HepG2 (cell line): ENCODE measurements around the gene SMC6. TPM values are rescaled to one million over a fixed set of nuclear protein-coding genes. Genes with fewer than 3 reads are reported as not detected.

Source experiments
- EHMT2 ChIP-seq: fragments of 200-600 bp; sonication (generic); IDR thresholded peaks from 2 replicates; pipeline ENCODE4 v1.7.0; 2017; ENCODE audit warnings: antibody characterized with exemption, low read depth, low read length, borderline replicate concordance
- HES4 ChIP-seq: sonication (generic); formaldehyde crosslinking; IDR thresholded peaks from 2 replicates; pipeline ENCODE4 v1.9.0; 2021; ENCODE audit warnings: mild to moderate bottlenecking, missing genetic modification reagents, borderline replicate concordance
- MZF1 ChIP-seq: sonication (generic); formaldehyde crosslinking; IDR thresholded peaks from 2 replicates; pipeline ENCODE4 v1.8.1; 2023; ENCODE audit warnings: mild to moderate bottlenecking, missing genetic modification reagents, borderline replicate concordance
- RBM22 ChIP-seq: fragments of 200-400 bp; formaldehyde crosslinking; optimal IDR thresholded peaks from 2 replicates; pipeline ENCODE3; 2017; ENCODE audit warnings: mild to moderate bottlenecking, low read length, moderate library complexity
- TCF12 ChIP-seq, 2 experiments: fragments of 450-650 bp in 1 of 2; sonication (generic) in 1 of 2; formaldehyde crosslinking in 1 of 2; IDR thresholded peaks; 2 replicates each; pipeline versions ENCODE4 v1.6.1 to v1.8.0; 2017 to 2022; ENCODE audit warnings: antibody characterized with exemption in 1 of 2, mild to moderate bottlenecking in 1 of 2, missing genetic modification reagents in 1 of 2, moderate library complexity in 1 of 2
- TOPORS ChIP-seq: sonication (generic); formaldehyde crosslinking; IDR thresholded peaks from 2 replicates; pipeline ENCODE4 v1.8.0; 2023; ENCODE audit warnings: mild to moderate bottlenecking, missing genetic modification reagents
- XBP1 ChIP-seq: sonication (generic); formaldehyde crosslinking; IDR thresholded peaks from 2 replicates; pipeline ENCODE4 v1.5.0; 2020; ENCODE audit warnings: missing genetic modification reagents
- ZMYM3 ChIP-seq: sonication (generic); formaldehyde crosslinking; IDR thresholded peaks from 2 replicates; pipeline ENCODE4 v1.5.1; 2020; ENCODE audit warnings: mild to moderate bottlenecking, missing genetic modification reagents
- ZNF468 ChIP-seq: sonication (generic); formaldehyde crosslinking; IDR thresholded peaks from 2 replicates; pipeline ENCODE4 v1.8.0; 2022; ENCODE audit warnings: mild to moderate bottlenecking, moderate library complexity, missing genetic modification reagents
- ZNF543 ChIP-seq: sonication (generic); formaldehyde crosslinking; IDR thresholded peaks from 2 replicates; pipeline ENCODE4 v1.4.0; 2020; ENCODE audit warnings: mild to moderate bottlenecking, missing genetic modification reagents
- ZNF605 ChIP-seq: sonication (generic); formaldehyde crosslinking; IDR thresholded peaks from 2 replicates; pipeline ENCODE4 v1.8.0; 2022; ENCODE audit warnings: mild to moderate bottlenecking, missing genetic modification reagents
- ZNF746 ChIP-seq: sonication (generic); formaldehyde crosslinking; IDR thresholded peaks from 2 replicates; pipeline ENCODE4 v1.8.0; 2022; ENCODE audit warnings: mild to moderate bottlenecking, missing genetic modification reagents
- polyA plus RNA-seq, 8 experiments: library from polyadenylated mRNA; depleted of rRNA in 3 of 8; stranded (reverse) in 7 of 8; unstranded in 1 of 8; fragments of >200 nt; fragmentation: Illumina TruSeq in 4 of 8; extraction: Trizol in 4 of 8; gene quantifications; 2 replicates each; pipeline versions ENCODE4 v1.2.1 to v1.2.3, GENCODE V29; 2011 to 2016; ENCODE audit warnings: low read depth in 4 of 8, missing spikeins in 1 of 8, mixed read lengths in 1 of 8; ENCODE audit not compliant: insufficient read depth in 1 of 8
- total RNA-seq, 5 experiments: library from RNA; depleted of rRNA; stranded (reverse); fragments of >200 nt; fragmentation: Illumina TruSeq; extraction: Trizol; gene quantifications; 2 replicates each; pipeline ENCODE4 v1.2.3, GENCODE V29; 2016; ENCODE audit warnings: low read depth in 1 of 5
- TF ChIP-seq, protein P1 (sequence below): sonication (generic); formaldehyde crosslinking; IDR thresholded peaks from 2 replicates; pipeline ENCODE4 v1.4.0; 2020; ENCODE audit warnings: missing genetic modification reagents
- TF ChIP-seq, protein P2 (sequence below): sonication (generic); formaldehyde crosslinking; IDR thresholded peaks from 2 replicates; pipeline ENCODE4 v1.5.1; 2020; ENCODE audit warnings: missing genetic modification reagents, mild to moderate bottlenecking, borderline replicate concordance
- TF ChIP-seq, protein P3 (sequence below): sonication (generic); formaldehyde crosslinking; IDR thresholded peaks from 2 replicates; pipeline ENCODE4 v1.5.0; 2020; ENCODE audit warnings: mild to moderate bottlenecking, low read depth, missing genetic modification reagents, borderline replicate concordance
- TF ChIP-seq, protein P4 (sequence below): sonication (generic); formaldehyde crosslinking; IDR thresholded peaks from 2 replicates; pipeline ENCODE4; 2020; ENCODE audit warnings: missing genetic modification reagents, mild to moderate bottlenecking, borderline replicate concordance
- TF ChIP-seq, protein P5 (sequence below): sonication (generic); formaldehyde crosslinking; IDR thresholded peaks from 2 replicates; pipeline ENCODE4 v1.4.0; 2020; ENCODE audit warnings: missing genetic modification reagents

Gene SMC6
- total and polyA plus RNA-seq, 2 of the 13 experiments (the other 11 are each of a cell fraction or from before 2014, with no cell fraction given): 18.9 to 55.3 TPM

DNA sequence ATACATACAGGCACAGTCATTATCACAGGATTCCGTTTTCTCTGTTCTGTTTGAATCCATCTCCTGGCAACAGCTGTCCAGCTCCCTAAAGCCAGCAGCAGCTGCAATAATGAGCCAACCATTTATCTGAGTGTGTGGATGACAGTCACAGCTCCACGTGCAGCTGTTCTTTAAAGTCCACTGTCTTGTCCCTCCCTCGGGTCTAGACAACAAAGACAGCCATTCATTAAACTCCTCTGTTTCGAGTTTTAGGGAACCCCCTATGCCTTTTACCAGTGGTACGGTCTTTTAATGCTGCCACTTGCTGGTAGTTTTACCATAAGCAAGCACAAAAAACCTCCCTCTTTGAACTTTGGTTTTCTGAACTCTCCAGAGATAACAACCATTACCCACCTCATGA is 46.6 kb upstream of the SMC6 start (continued):
- TF ChIP-seq ZNF605 (CRISPR knock-in tag) (no peak), MZF1 (CRISPR knock-in tag) (no peak), XBP1 (no peak), TCF12 (IDR thresholded peaks at IDR 0.05) (no peak), TCF12 (CRISPR knock-in tag; IDR thresholded peaks at IDR 0.05) (no peak), TOPORS (no peak), ZMYM3 (CRISPR knock-in tag) (no peak), ZNF746 (CRISPR knock-in tag) (no peak), RBM22 (no peak), EHMT2 (no peak), ZNF468 (CRISPR knock-in tag) (no peak), ZNF543 (no peak), HES4 (CRISPR knock-in tag) (no peak)
- TF ChIP-seq, protein P1, sequence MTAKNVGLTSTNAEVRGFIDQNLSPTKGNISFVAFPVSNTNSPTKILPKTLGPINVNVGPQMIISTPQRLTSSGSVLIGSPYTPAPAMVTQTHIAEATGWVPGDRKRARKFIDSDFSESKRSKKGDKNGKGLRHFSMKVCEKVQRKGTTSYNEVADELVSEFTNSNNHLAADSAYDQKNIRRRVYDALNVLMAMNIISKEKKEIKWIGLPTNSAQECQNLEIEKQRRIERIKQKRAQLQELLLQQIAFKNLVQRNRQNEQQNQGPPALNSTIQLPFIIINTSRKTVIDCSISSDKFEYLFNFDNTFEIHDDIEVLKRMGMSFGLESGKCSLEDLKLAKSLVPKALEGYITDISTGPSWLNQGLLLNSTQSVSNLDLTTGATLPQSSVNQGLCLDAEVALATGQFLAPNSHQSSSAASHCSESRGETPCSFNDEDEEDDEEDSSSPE (CRISPR knock-in tag): 0 out of 2 replicates have a peak, but pooled peaks have one; percentile 22
- TF ChIP-seq, protein P2, sequence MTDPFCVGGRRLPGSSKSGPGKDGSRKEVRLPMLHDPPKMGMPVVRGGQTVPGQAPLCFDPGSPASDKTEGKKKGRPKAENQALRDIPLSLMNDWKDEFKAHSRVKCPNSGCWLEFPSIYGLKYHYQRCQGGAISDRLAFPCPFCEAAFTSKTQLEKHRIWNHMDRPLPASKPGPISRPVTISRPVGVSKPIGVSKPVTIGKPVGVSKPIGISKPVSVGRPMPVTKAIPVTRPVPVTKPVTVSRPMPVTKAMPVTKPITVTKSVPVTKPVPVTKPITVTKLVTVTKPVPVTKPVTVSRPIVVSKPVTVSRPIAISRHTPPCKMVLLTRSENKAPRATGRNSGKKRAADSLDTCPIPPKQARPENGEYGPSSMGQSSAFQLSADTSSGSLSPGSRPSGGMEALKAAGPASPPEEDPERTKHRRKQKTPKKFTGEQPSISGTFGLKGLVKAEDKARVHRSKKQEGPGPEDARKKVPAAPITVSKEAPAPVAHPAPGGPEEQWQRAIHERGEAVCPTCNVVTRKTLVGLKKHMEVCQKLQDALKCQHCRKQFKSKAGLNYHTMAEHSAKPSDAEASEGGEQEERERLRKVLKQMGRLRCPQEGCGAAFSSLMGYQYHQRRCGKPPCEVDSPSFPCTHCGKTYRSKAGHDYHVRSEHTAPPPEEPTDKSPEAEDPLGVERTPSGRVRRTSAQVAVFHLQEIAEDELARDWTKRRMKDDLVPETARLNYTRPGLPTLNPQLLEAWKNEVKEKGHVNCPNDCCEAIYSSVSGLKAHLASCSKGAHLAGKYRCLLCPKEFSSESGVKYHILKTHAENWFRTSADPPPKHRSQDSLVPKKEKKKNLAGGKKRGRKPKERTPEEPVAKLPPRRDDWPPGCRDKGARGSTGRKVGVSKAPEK (CRISPR knock-in tag): no peak
- TF ChIP-seq, protein P3, sequence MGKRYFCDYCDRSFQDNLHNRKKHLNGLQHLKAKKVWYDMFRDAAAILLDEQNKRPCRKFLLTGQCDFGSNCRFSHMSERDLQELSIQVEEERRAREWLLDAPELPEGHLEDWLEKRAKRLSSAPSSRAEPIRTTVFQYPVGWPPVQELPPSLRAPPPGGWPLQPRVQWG (CRISPR knock-in tag): no peak
- TF ChIP-seq, protein P4, sequence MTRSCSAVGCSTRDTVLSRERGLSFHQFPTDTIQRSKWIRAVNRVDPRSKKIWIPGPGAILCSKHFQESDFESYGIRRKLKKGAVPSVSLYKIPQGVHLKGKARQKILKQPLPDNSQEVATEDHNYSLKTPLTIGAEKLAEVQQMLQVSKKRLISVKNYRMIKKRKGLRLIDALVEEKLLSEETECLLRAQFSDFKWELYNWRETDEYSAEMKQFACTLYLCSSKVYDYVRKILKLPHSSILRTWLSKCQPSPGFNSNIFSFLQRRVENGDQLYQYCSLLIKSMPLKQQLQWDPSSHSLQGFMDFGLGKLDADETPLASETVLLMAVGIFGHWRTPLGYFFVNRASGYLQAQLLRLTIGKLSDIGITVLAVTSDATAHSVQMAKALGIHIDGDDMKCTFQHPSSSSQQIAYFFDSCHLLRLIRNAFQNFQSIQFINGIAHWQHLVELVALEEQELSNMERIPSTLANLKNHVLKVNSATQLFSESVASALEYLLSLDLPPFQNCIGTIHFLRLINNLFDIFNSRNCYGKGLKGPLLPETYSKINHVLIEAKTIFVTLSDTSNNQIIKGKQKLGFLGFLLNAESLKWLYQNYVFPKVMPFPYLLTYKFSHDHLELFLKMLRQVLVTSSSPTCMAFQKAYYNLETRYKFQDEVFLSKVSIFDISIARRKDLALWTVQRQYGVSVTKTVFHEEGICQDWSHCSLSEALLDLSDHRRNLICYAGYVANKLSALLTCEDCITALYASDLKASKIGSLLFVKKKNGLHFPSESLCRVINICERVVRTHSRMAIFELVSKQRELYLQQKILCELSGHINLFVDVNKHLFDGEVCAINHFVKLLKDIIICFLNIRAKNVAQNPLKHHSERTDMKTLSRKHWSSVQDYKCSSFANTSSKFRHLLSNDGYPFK (CRISPR knock-in tag): no peak
- TF ChIP-seq, protein P5, sequence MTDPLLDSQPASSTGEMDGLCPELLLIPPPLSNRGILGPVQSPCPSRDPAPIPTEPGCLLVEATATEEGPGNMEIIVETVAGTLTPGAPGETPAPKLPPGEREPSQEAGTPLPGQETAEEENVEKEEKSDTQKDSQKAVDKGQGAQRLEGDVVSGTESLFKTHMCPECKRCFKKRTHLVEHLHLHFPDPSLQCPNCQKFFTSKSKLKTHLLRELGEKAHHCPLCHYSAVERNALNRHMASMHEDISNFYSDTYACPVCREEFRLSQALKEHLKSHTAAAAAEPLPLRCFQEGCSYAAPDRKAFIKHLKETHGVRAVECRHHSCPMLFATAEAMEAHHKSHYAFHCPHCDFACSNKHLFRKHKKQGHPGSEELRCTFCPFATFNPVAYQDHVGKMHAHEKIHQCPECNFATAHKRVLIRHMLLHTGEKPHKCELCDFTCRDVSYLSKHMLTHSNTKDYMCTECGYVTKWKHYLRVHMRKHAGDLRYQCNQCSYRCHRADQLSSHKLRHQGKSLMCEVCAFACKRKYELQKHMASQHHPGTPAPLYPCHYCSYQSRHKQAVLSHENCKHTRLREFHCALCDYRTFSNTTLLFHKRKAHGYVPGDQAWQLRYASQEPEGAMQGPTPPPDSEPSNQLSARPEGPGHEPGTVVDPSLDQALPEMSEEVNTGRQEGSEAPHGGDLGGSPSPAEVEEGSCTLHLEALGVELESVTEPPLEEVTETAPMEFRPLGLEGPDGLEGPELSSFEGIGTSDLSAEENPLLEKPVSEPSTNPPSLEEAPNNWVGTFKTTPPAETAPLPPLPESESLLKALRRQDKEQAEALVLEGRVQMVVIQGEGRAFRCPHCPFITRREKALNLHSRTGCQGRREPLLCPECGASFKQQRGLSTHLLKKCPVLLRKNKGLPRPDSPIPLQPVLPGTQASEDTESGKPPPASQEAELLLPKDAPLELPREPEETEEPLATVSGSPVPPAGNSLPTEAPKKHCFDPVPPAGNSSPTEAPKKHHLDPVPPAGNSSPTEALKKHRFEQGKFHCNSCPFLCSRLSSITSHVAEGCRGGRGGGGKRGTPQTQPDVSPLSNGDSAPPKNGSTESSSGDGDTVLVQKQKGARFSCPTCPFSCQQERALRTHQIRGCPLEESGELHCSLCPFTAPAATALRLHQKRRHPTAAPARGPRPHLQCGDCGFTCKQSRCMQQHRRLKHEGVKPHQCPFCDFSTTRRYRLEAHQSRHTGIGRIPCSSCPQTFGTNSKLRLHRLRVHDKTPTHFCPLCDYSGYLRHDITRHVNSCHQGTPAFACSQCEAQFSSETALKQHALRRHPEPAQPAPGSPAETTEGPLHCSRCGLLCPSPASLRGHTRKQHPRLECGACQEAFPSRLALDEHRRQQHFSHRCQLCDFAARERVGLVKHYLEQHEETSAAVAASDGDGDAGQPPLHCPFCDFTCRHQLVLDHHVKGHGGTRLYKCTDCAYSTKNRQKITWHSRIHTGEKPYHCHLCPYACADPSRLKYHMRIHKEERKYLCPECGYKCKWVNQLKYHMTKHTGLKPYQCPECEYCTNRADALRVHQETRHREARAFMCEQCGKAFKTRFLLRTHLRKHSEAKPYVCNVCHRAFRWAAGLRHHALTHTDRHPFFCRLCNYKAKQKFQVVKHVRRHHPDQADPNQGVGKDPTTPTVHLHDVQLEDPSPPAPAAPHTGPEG (CRISPR knock-in tag): no peak
